ENCODE data around the gene CEP112.

GRCh38 chr17:66002063-66002585 is 189.8 kb downstream of the CEP112 start:
- TF ChIP-seq CTCF (conservative IDR thresholded peaks at IDR 0.05; ENCODE audit: low read depth, low read length) (no peak), POLR2A (IDR thresholded peaks at IDR 0.05; ENCODE audit: low read depth, low read length) (no peak), CEBPB (IDR thresholded peaks at IDR 0.05; ENCODE audit: low read depth, low read length) (no peak), USF2 (IDR thresholded peaks at IDR 0.05; ENCODE audit: low read depth, low read length) (no peak), RAD21 (IDR thresholded peaks at IDR 0.05; ENCODE audit: low read length) (no peak), MXI1 (IDR thresholded peaks at IDR 0.05; ENCODE audit: borderline replicate concordance, low read depth, low read length) (no peak), MAFK (IDR thresholded peaks at IDR 0.05; ENCODE audit: low read depth, low read length) (no peak), SMC3 (IDR thresholded peaks at IDR 0.05; ENCODE audit: low read depth, low read length) (no peak), FOS (IDR thresholded peaks at IDR 0.05; ENCODE audit: low read depth, low read length) (no peak), BHLHE40 (IDR thresholded peaks at IDR 0.05; ENCODE audit: low read depth, low read length) (no peak), RFX5 (IDR thresholded peaks at IDR 0.05; ENCODE audit: low read depth, low read length) (no peak), CHD1 (IDR thresholded peaks at IDR 0.05; ENCODE audit: low read depth, low read length) (no peak), MAZ (IDR thresholded peaks at IDR 0.05; ENCODE audit: borderline replicate concordance, low read depth, low read length) (no peak), ELK1 (IDR thresholded peaks at IDR 0.05; ENCODE audit: borderline replicate concordance, low read depth, low read length) (no peak)

Data from IMR-90 (cell line).